PC-9 (cell line): ENCODE data around the gene RBP7. TPM values are rescaled to one million over a fixed set of nuclear protein-coding genes. Genes with fewer than 3 reads are reported as not detected.

Source experiments
- Bru-seq: library from RNA; stranded (reverse); fragments of 400-500 nt; gene quantifications from one replicate; lab custom pipeline; 2021; lab: Mats Ljungman, UMichigan
- BruChase-seq, 2 experiments: library from RNA; stranded (reverse); fragments of 400-500 nt; gene quantifications; one replicate each; lab custom pipeline; 2021; lab: Mats Ljungman, UMichigan
- BruUV-seq: library from RNA; stranded (reverse); fragments of 400-500 nt; replicated peaks from 2 replicates; lab custom pipeline; 2021; lab: Mats Ljungman, UMichigan
- CTCF ChIA-PET: fragments of 300-600 bp; sonication (Branson Sonifier 250); formaldehyde crosslinking; loops from one replicate; lab custom pipeline; 2022; ENCODE audit warnings: antibody characterized with exemption; lab: Charles Lee
- POLR2A ChIA-PET: fragments of 300-600 bp; sonication (Branson Sonifier 250); formaldehyde crosslinking; loops from one replicate; lab custom pipeline; 2022; ENCODE audit warnings: antibody characterized with exemption; ENCODE audit not compliant: unreplicated experiment; lab: Charles Lee
- DNase-seq, 2 experiments: peaks; one replicate each; pipeline versions ENCODE4 v3.0.0 to v3.0.0-alpha.2; 2015 to 2022; ENCODE audit warnings: mixed read lengths in 1 of 2
- H2AFZ ChIP-seq: fragments of 200-600 bp; sonication (generic); 2 replicates; pipeline ENCODE4 v1.8.1; 2017; ENCODE audit warnings: antibody characterized with exemption
- H3F3A ChIP-seq: fragments of 200-600 bp; sonication (generic); 2 replicates; pipeline ENCODE4 v1.8.1; 2017; ENCODE audit warnings: antibody characterized with exemption, mild to moderate bottlenecking, low read depth; ENCODE audit not compliant: insufficient read depth
- H3K27ac ChIP-seq: fragments of 200-600 bp; sonication (generic); 2 replicates; pipeline ENCODE4 v1.6.1; 2016; ENCODE audit warnings: mixed run types
- H3K27me3 ChIP-seq: fragments of 200-600 bp; sonication (generic); 2 replicates; pipeline ENCODE4 v1.6.1; 2016; ENCODE audit warnings: low read depth, mixed run types; ENCODE audit not compliant: insufficient read depth
- H3K36me3 ChIP-seq: fragments of 200-600 bp; sonication (generic); 2 replicates; pipeline ENCODE4 v1.6.1; 2016; ENCODE audit warnings: low read depth, mixed run types
- H3K4me1 ChIP-seq: fragments of 200-600 bp; sonication (generic); replicated peaks from 2 replicates; pipeline ENCODE4 v1.6.1; 2016; ENCODE audit warnings: mixed run types; ENCODE audit not compliant: insufficient read depth
- H3K4me2 ChIP-seq: fragments of 200-600 bp; sonication (generic); 2 replicates; pipeline ENCODE4 v1.6.1; 2017; ENCODE audit warnings: mixed run types
- H3K4me3 ChIP-seq: fragments of 200-600 bp; sonication (generic); 2 replicates; pipeline ENCODE4 v1.6.1; 2016; ENCODE audit warnings: mixed run types
- H3K79me2 ChIP-seq: fragments of 200-600 bp; sonication (generic); 2 replicates; pipeline ENCODE4 v1.6.1; 2017; ENCODE audit warnings: low read depth, mixed run types
- H3K9me2 ChIP-seq: fragments of 200-600 bp; sonication (generic); 2 replicates; pipeline ENCODE4 v1.8.1; 2017; ENCODE audit warnings: mild to moderate bottlenecking; ENCODE audit not compliant: insufficient read depth
- H3K9me3 ChIP-seq: fragments of 200-600 bp; sonication (generic); 2 replicates; pipeline ENCODE4 v1.8.1; 2016; ENCODE audit warnings: low read depth; ENCODE audit not compliant: insufficient read depth
- H4K20me1 ChIP-seq: fragments of 200-600 bp; sonication (generic); 2 replicates; pipeline ENCODE4 v1.8.1; 2017; ENCODE audit not compliant: insufficient read depth
- CTCF ChIP-seq: fragments of 200-600 bp; sonication (generic); conservative IDR thresholded peaks from 2 replicates; pipeline ENCODE4 v1.6.1; 2017; ENCODE audit warnings: mixed run types, antibody characterized with exemption, mild to moderate bottlenecking, moderate library complexity
- EZH2 ChIP-seq: fragments of 200-600 bp; sonication (generic); IDR thresholded peaks from 2 replicates; pipeline ENCODE4 v1.8.0; 2017; ENCODE audit warnings: antibody characterized with exemption, low read depth
- intact Hi-C: fragments of 100-400 bp; cut with micrococcal nuclease; formaldehyde crosslinking; loops from one replicate; pipeline ENCODE4 v1.10.0; 2022; ENCODE audit not compliant: unreplicated experiment
- long read RNA-seq: library from polyadenylated mRNA; stranded (forward); transcript quantifications from one replicate; pipeline ENCODE4 v2.0.0, GENCODE V29; 2022
- total RNA-seq: library from RNA; stranded (reverse); gene quantifications from 2 replicates; pipeline ENCODE4 v1.2.3, GENCODE V29; 2021

RBP7 gene
- 0.61 and 1.8 TPM in 2 replicates for total RNA-seq
- Bru-seq, nascent RNA, result percentile 15 among the genes with signal in this experiment
- percentile 17 among the genes with signal in this experiment for BruChase-seq, experiment 1, labeled RNA remaining after a 2-hour chase
- percentile 13 among the genes with signal in this experiment for BruChase-seq, experiment 2, labeled RNA remaining after a 6-hour chase
- long read RNA-seq, partial matches to known transcripts, result 0 of 1 reads
- long read RNA-seq, other reads (novel, unspliced or antisense), result 0 of 1 reads

- DNase-seq, result peak in 1 of 2 experiments; percentile 6
- Histone ChIP-seq H3K4me2 (peak within 1 kb of the TSS; percentile 59), H3K36me3 (no peaks in the 10 kb centered on the region), H3K79me2 (no peaks in the 10 kb centered on the region), H2AFZ (peak within 1 kb of the TSS; percentile 70; the same call in 1 of the 2 replicates), H3K9me2 (no peaks in the 10 kb centered on the region), H3K4me1 (no peaks in the 10 kb centered on the region), H3F3A (no peaks in the 10 kb centered on the region), H3K4me3 (peak within 1 kb of the TSS; percentile 27; the same call in 1 of the 2 replicates), H4K20me1 (no peaks in the 10 kb centered on the region), H3K27ac (no peak within 1 kb of the TSS), H3K9me3 (no peaks in the 10 kb centered on the region), H3K27me3 (no peaks in the 10 kb centered on the region)
- ChIA-PET CTCF (no interaction called here), POLR2A (no interaction called here)
- intact Hi-C loops, result no loop called here
- no peak for TF ChIP-seq CTCF
- TF ChIP-seq EZH2, result no peak
- no TSS peak for BruUV-seq
Observed at GRCh38 chr1:9996624-9997582, at the start of gene RBP7. TSS of gene RBP7 (plus strand) at chr1:9997228. CDS start at chr1:9997259, 31 bp downstream.

GRCh38 chr1:9957726-9958125 lies 39.3 kb upstream of the RBP7 start:
- H3K27me3 ChIP-seq, result no peaks in the 10 kb centered on the region
- BruUV-seq, result no TSS peak
- H3F3A ChIP-seq, result no peaks in the 10 kb centered on the region
- H3K79me2 ChIP-seq, result no peaks in the 10 kb centered on the region
- no peak for TF ChIP-seq EZH2
- no peak for TF ChIP-seq CTCF
- no peaks in the 10 kb centered on the region for H4K20me1 ChIP-seq
- H3K36me3 ChIP-seq, result no peaks in the 10 kb centered on the region
- H3K4me2 ChIP-seq, result no peak overlapping the region
- H3K9me2 ChIP-seq, result no peaks in the 10 kb centered on the region
- intact Hi-C loops, result no loop called here
- H3K9me3 ChIP-seq, result no peaks in the 10 kb centered on the region
- ChIA-PET POLR2A (interaction anchor here (0.7 kb wide), 1 partner anchor 326 kb away, joined by 3 read pairs; no protein-coding TSS in a partner anchor), CTCF (no interaction called here)
- H2AFZ ChIP-seq, result no peak overlapping the region
- no peak overlapping the region for H3K27ac ChIP-seq
- no peak for DNase-seq
- no peak overlapping the region for H3K4me3 ChIP-seq
- H3K4me1 ChIP-seq, result no peaks in the 10 kb centered on the region

GRCh38 chr1:9960011-9960410 lies 37.0 kb upstream of the RBP7 start:
- Histone ChIP-seq H3K4me2 (no peak overlapping the region), H3K4me3 (no peak overlapping the region), H3K79me2 (no peaks in the 10 kb centered on the region), H2AFZ (no peak overlapping the region), H3K36me3 (no peaks in the 10 kb centered on the region), H3K9me3 (no peaks in the 10 kb centered on the region), H3K27ac (no peak overlapping the region), H4K20me1 (no peaks in the 10 kb centered on the region), H3K9me2 (no peaks in the 10 kb centered on the region), H3F3A (no peaks in the 10 kb centered on the region), H3K4me1 (no peaks in the 10 kb centered on the region), H3K27me3 (no peaks in the 10 kb centered on the region)
- no peak for DNase-seq
- no TSS peak for BruUV-seq
- intact Hi-C loops, result no loop called here
- POLR2A ChIA-PET, result interaction anchor here (0.7 kb wide), 1 partner anchor 18 kb away, joined by 5 read pairs; no protein-coding TSS in a partner anchor
- CTCF ChIA-PET, result interaction anchor here (0.8 kb wide), 1 partner anchor 10 kb away, joined by 4 read pairs; no protein-coding TSS in a partner anchor
- no peak for TF ChIP-seq EZH2
- TF ChIP-seq CTCF, result no peak
